ENCODE results near the gene NPAS3. TPM values are rescaled to one million over a fixed set of nuclear protein-coding genes. Genes with fewer than 3 reads are reported as not detected.

The NPAS3 gene
- total RNA-seq, 1 experiment from 2014 or later, result not detected

GRCh38 chr14:33727606-33728005 is 788.9 kb downstream of the NPAS3 start:
- H3K79me2 ChIP-seq (ENCODE audit: insufficient read depth, low read length), result no peaks in the 10 kb centered on the region
- no peak for DNase-seq (ENCODE audit: low read depth, low spot score)
- H3K4me2 ChIP-seq (ENCODE audit: low read length), result no peak overlapping the region
- no peak overlapping the region for H2AFZ ChIP-seq (ENCODE audit: low read depth, low read length, poor library complexity, severe bottlenecking)
- H4K20me1 ChIP-seq (ENCODE audit: insufficient read depth), result no peaks in the 10 kb centered on the region
- POLR2A ChIA-PET, result no interaction called here
- no peaks in the 10 kb centered on the region for H3K9me3 ChIP-seq (ENCODE audit: control insufficient read depth in 1 of 2, insufficient read depth in 1 of 2, low read depth in 1 of 2, low read length in 2 of 2)
- no peak overlapping the region for H3K4me3 ChIP-seq (replicated peaks in 1 of 2; ENCODE audit: low read depth in 1 of 2, low read length in 2 of 2)
- CTCF ChIA-PET, result no interaction called here
- H3K4me1 ChIP-seq (ENCODE audit: control insufficient read depth in 1 of 2, insufficient read depth in 2 of 2, low read length in 2 of 2), result no peaks in the 10 kb centered on the region
- RAD21 ChIA-PET (ENCODE audit: low non-redundant PET in 1 of 2, low total read pairs in 2 of 2, uncharacterized antibody in 2 of 2, unreplicated experiment in 2 of 2), result no interaction called here
- TF ChIP-seq EZH2phosphoT487 (IDR thresholded peaks at IDR 0.05; ENCODE audit: borderline replicate concordance) (no peak), SRF (IDR thresholded peaks at IDR 0.05; ENCODE audit: low read depth) (no peak), POLR2AphosphoS5 (IDR thresholded peaks at IDR 0.05; ENCODE audit: low read depth, low read length) (no peak), YY1 (IDR thresholded peaks at IDR 0.05; ENCODE audit: extremely low read depth, insufficient replicate concordance, low read depth, low read length) (no peak), CBX3 (IDR thresholded peaks at IDR 0.05; ENCODE audit: low read depth) (no peak), FOSL1 (IDR thresholded peaks at IDR 0.05; ENCODE audit: low read depth) (no peak), RAD21 (IDR thresholded peaks at IDR 0.05; ENCODE audit: low read depth) (no peak), SIN3A (IDR thresholded peaks at IDR 0.05; ENCODE audit: low read depth) (no peak), CTCF (IDR thresholded peaks at IDR 0.05 in 2 of 3, conservative IDR thresholded peaks at IDR 0.05 in 1 of 3; ENCODE audit: borderline replicate concordance in 1 of 3, insufficient read depth in 1 of 3, low read depth in 2 of 3, low read length in 2 of 3) (no peak)
- no peak overlapping the region for H3K27ac ChIP-seq (ENCODE audit: low read depth, low read length)
- H3K9ac ChIP-seq (ENCODE audit: low read length), result no peak overlapping the region
- no peaks in the 10 kb centered on the region for H3K9me2 ChIP-seq (ENCODE audit: insufficient read depth)
- BruUV-seq (replicated peaks), result no TSS peak
- H3K27me3 ChIP-seq (ENCODE audit: insufficient read depth, low read length), result peaks cover 25% of the 10 kb centered on the region
- ATAC-seq, result no peak
- intact Hi-C loops (cut with micrococcal nuclease), result no loop called here
- no peaks in the 10 kb centered on the region for H3K36me3 ChIP-seq (ENCODE audit: control insufficient read depth in 1 of 2, insufficient read depth in 2 of 2, low read length in 2 of 2)

- H3K4me1 ChIP-seq (ENCODE audit: control insufficient read depth in 1 of 2, insufficient read depth in 2 of 2, low read length in 2 of 2), result no peaks in the 10 kb centered on the region
- RAD21 ChIA-PET (ENCODE audit: low non-redundant PET in 1 of 2, low total read pairs in 2 of 2, uncharacterized antibody in 2 of 2, unreplicated experiment in 2 of 2), result no interaction called here
- CTCF ChIA-PET, result no interaction called here
- no peak overlapping the region for H3K27ac ChIP-seq (ENCODE audit: low read depth, low read length)
- no peak for ATAC-seq
- no peak overlapping the region for H3K4me2 ChIP-seq (ENCODE audit: low read length)
- BruUV-seq (replicated peaks), result no TSS peak
- POLR2A ChIA-PET, result no interaction called here
- H3K9ac ChIP-seq (ENCODE audit: low read length), result no peak overlapping the region
- no peaks in the 10 kb centered on the region for H3K9me2 ChIP-seq (ENCODE audit: insufficient read depth)
- no peak overlapping the region for H2AFZ ChIP-seq (ENCODE audit: low read depth, low read length, poor library complexity, severe bottlenecking)
- DNase-seq (ENCODE audit: low read depth, low spot score), result no peak
- TF ChIP-seq, protein P1, sequence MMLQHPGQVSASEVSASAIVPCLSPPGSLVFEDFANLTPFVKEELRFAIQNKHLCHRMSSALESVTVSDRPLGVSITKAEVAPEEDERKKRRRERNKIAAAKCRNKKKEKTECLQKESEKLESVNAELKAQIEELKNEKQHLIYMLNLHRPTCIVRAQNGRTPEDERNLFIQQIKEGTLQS (IDR thresholded peaks at IDR 0.05), result no peak
- no peak for TF ChIP-seq CEBPB (IDR thresholded peaks at IDR 0.05; ENCODE audit: low read depth)
- intact Hi-C loops (cut with micrococcal nuclease), result no loop called here
- peaks cover 29% of the 10 kb centered on the region for H3K27me3 ChIP-seq (ENCODE audit: insufficient read depth, low read length)
- no peaks in the 10 kb centered on the region for H3K79me2 ChIP-seq (ENCODE audit: insufficient read depth, low read length)
- H3K4me3 ChIP-seq (replicated peaks in 1 of 2; ENCODE audit: low read depth in 1 of 2, low read length in 2 of 2), result no peak overlapping the region
- H4K20me1 ChIP-seq (ENCODE audit: insufficient read depth), result no peaks in the 10 kb centered on the region
- H3K36me3 ChIP-seq (ENCODE audit: control insufficient read depth in 1 of 2, insufficient read depth in 2 of 2, low read length in 2 of 2), result no peaks in the 10 kb centered on the region
- no peaks in the 10 kb centered on the region for H3K9me3 ChIP-seq (ENCODE audit: control insufficient read depth in 1 of 2, insufficient read depth in 1 of 2, low read depth in 1 of 2, low read length in 2 of 2)
Observed at GRCh38 chr14:33728010-33728498, 789.4 kb downstream of the NPAS3 start.
